Measurements from ENCODE around the gene ATR. TPM values are rescaled to one million over a fixed set of nuclear protein-coding genes. Genes with fewer than 3 reads are reported as not detected.
"Not testable (repeated sequence)": the region's sequence is repeated elsewhere in the genome, so short reads cannot be mapped to it uniquely, and the experiment has no call there.

Gene ATR
- total RNA-seq, 6 donors from 2014 or later, result 16.5 to 62.5 (median 24.0) TPM

- 62 to 84% methylated on average over 10 to 18 of the region's 21 CpGs for WGBS, 2 donors
Observed at GRCh38 chr3:142568393-142569017, 10.0 kb downstream of the ATR start.

GRCh38 chr3:142566096-142566495, 12.4 kb downstream of the ATR start:
- no peaks in the 10 kb centered on the region for H3K4me1 ChIP-seq
- H3K27ac ChIP-seq, result no peak overlapping the region
- H3K36me3 ChIP-seq, result peaks cover 0 to 46% (median 10%) of the 10 kb centered on the region in 4 donors
- TF ChIP-seq POLR2A (IDR thresholded peaks at IDR 0.05) (no peak), CTCF (IDR thresholded peaks at IDR 0.05) (no peak), POLR2AphosphoS5 (IDR thresholded peaks at IDR 0.05) (no peak), EP300 (IDR thresholded peaks at IDR 0.05) (no peak)
- no peaks in the 10 kb centered on the region for H3K27me3 ChIP-seq
- H3K9me3 ChIP-seq, result no peaks in the 10 kb centered on the region
- DNase-seq (no peak), ATAC-seq (ENCODE audit: low FRiP score in 2 of 2) (no peak)
- 96 to 97% methylated on average over 3 of the region's 3 CpGs for WGBS, 2 donors
- H3K4me3 ChIP-seq, result no peak overlapping the region

More at GRCh38 chr3:142568393-142569017, 10.0 kb downstream of the ATR start:
- ATAC-seq (ENCODE audit: low FRiP score in 2 of 2), result peak in 1 of 2 donors; percentile 34
- H3K27ac ChIP-seq, result no peak overlapping the region
- no peak overlapping the region for H3K4me3 ChIP-seq
- TF ChIP-seq POLR2A (IDR thresholded peaks at IDR 0.05), result no peak
- no peak for TF ChIP-seq CTCF (IDR thresholded peaks at IDR 0.05)
- no peak for TF ChIP-seq EP300 (IDR thresholded peaks at IDR 0.05)
- TF ChIP-seq POLR2AphosphoS5 (IDR thresholded peaks at IDR 0.05), result no peak
- no peaks in the 10 kb centered on the region for H3K4me1 ChIP-seq
- no peaks in the 10 kb centered on the region for H3K9me3 ChIP-seq
- H3K36me3 ChIP-seq, result peaks cover 0 to 24% (median 6%) of the 10 kb centered on the region in 4 donors
- peak in 1 of 2 donors; percentile 58 for DNase-seq
- no peaks in the 10 kb centered on the region for H3K27me3 ChIP-seq

- WGBS, 2 donors, result 85 to 91% methylated on average over 4 of the region's 4 CpGs
- ATAC-seq (ENCODE audit: low FRiP score in 2 of 2) (no peak), DNase-seq (no peak)
- TF ChIP-seq POLR2AphosphoS5 (IDR thresholded peaks at IDR 0.05), result no peak
- TF ChIP-seq CTCF (IDR thresholded peaks at IDR 0.05), result no peak
- TF ChIP-seq EP300 (IDR thresholded peaks at IDR 0.05), result no peak
- TF ChIP-seq POLR2A (IDR thresholded peaks at IDR 0.05), result no peak
- no peaks in the 10 kb centered on the region for H3K27me3 ChIP-seq
- no peaks in the 10 kb centered on the region for H3K9me3 ChIP-seq
- peaks cover 0 to 67% (median 14%) of the 10 kb centered on the region in 4 donors for H3K36me3 ChIP-seq
- H3K27ac ChIP-seq, result no peak overlapping the region
- H3K4me3 ChIP-seq, result no peak overlapping the region
- no peaks in the 10 kb centered on the region for H3K4me1 ChIP-seq
Observed at GRCh38 chr3:142563496-142563997, 15.0 kb downstream of the ATR start.

GRCh38 chr3:142560118-142560517, 18.4 kb downstream of the ATR start:
- DNase-seq, result no peak
- no peaks in the 10 kb centered on the region for H3K4me1 ChIP-seq
- H3K27ac ChIP-seq, result no peak overlapping the region
- TF ChIP-seq POLR2A (IDR thresholded peaks at IDR 0.05) (no peak), POLR2AphosphoS5 (IDR thresholded peaks at IDR 0.05) (no peak), CTCF (IDR thresholded peaks at IDR 0.05) (no peak), EP300 (IDR thresholded peaks at IDR 0.05) (no peak)
- H3K36me3 ChIP-seq, result peaks cover 6 to 88% (median 28%) of the 10 kb centered on the region in 4 donors
- H3K9me3 ChIP-seq, result no peaks in the 10 kb centered on the region
- H3K4me3 ChIP-seq, result no peak overlapping the region
- no peaks in the 10 kb centered on the region for H3K27me3 ChIP-seq
- ATAC-seq (ENCODE audit: low FRiP score in 2 of 2), result no peak

GRCh38 chr3:142553741-142554140, 24.8 kb downstream of the ATR start:
- no peaks in the 10 kb centered on the region for H3K27me3 ChIP-seq
- TF ChIP-seq POLR2A (IDR thresholded peaks at IDR 0.05) (no peak), POLR2AphosphoS5 (IDR thresholded peaks at IDR 0.05) (no peak), CTCF (IDR thresholded peaks at IDR 0.05) (no peak), EP300 (IDR thresholded peaks at IDR 0.05) (no peak)
- no peak for ATAC-seq (ENCODE audit: low FRiP score in 2 of 2)
- no peak for DNase-seq
- no peak overlapping the region for H3K27ac ChIP-seq
- peaks cover 9 to 94% (median 46%) of the 10 kb centered on the region in 4 donors for H3K36me3 ChIP-seq
- no peak overlapping the region for H3K4me3 ChIP-seq
- 96 to 100% methylated on average over 1 of the region's 1 CpG for WGBS, 2 donors
- no peaks in the 10 kb centered on the region for H3K4me1 ChIP-seq
- H3K9me3 ChIP-seq, result no peaks in the 10 kb centered on the region

- DNase-seq; ATAC-seq (ENCODE audit: low FRiP score in 2 of 2); H3K9me3 ChIP-seq; H3K27me3 ChIP-seq; H3K4me1 ChIP-seq; H3K4me3 ChIP-seq; H3K27ac ChIP-seq: not testable (repeated sequence)
- 95 to 100% methylated on average over 1 of the region's 1 CpG for WGBS, 2 donors
- peaks cover 9 to 95% (median 45%) of the 10 kb centered on the region in 4 donors for H3K36me3 ChIP-seq
Observed at GRCh38 chr3:142552579-142552978, 26.0 kb downstream of the ATR start.

All from upper lobe of left lung (tissue), 6 donors.